D721Med (cell line): ENCODE measurements around the gene MTMR8.
"Not testable (repeated sequence)": the region's sequence is repeated elsewhere in the genome, so short reads cannot be mapped to it uniquely, and the experiment has no call there.

Experiments used
- DNase-seq: peaks from one replicate; pipeline ENCODE4 v3.0.0; 2011; ENCODE audit warnings: low spot score; ENCODE audit not compliant: insufficient read length
- FAIRE-seq: peaks from 2 replicates; lab custom pipeline; 2011; peaks lifted over from hg19 to GRCh38; lab: Jason Lieb, UNC
- TF ChIP-seq, protein P1 (sequence below): IDR thresholded peaks from 2 replicates; pipeline ENCODE4 v1.5.1; 2012; ENCODE audit warnings: mild to moderate bottlenecking, control low read depth; ENCODE audit not compliant: insufficient read depth; ENCODE audit errors: missing control alignments

MTMR8 gene

GRCh38 chrX:64394874-64395567, at the start of gene MTMR8:
TSS of gene MTMR8 (minus strand) at chrX:64395452. CDS start at chrX:64395363, 89 bp downstream.
- DNase-seq: peak; percentile 19
- TF ChIP-seq, protein P1, sequence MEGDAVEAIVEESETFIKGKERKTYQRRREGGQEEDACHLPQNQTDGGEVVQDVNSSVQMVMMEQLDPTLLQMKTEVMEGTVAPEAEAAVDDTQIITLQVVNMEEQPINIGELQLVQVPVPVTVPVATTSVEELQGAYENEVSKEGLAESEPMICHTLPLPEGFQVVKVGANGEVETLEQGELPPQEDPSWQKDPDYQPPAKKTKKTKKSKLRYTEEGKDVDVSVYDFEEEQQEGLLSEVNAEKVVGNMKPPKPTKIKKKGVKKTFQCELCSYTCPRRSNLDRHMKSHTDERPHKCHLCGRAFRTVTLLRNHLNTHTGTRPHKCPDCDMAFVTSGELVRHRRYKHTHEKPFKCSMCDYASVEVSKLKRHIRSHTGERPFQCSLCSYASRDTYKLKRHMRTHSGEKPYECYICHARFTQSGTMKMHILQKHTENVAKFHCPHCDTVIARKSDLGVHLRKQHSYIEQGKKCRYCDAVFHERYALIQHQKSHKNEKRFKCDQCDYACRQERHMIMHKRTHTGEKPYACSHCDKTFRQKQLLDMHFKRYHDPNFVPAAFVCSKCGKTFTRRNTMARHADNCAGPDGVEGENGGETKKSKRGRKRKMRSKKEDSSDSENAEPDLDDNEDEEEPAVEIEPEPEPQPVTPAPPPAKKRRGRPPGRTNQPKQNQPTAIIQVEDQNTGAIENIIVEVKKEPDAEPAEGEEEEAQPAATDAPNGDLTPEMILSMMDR: no peak
- no peak for FAIRE-seq

- FAIRE-seq (no peak), DNase-seq (no peak)
- TF ChIP-seq, protein P1: no peak
Observed at GRCh38 chrX:64439551-64439950, 44.3 kb upstream of the MTMR8 start.

DNA sequence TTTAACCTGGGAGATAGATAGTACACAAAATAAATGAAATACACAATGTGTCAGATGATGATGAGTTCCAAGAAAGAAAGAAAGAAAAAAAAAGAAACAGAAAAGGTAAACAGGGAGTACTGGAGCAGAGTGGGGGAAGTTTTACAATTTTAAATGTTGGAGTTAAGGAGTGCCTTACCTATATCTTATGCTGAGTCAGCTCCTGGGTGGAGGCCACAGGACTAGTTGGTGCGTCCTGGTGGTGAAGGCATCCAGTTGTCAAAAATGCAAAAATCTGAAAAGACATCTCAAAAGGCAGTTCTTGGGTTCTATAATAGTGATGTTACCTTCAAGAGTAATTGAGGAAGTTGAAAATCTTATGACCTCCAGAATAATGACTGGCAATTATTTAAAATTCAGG, 42.4 kb upstream of the MTMR8 start:
- TF ChIP-seq, protein P1: no peak
- no peak for FAIRE-seq
- DNase-seq: no peak

GRCh38 chrX:64437218-64437617, 42.0 kb upstream of the MTMR8 start:
- FAIRE-seq (no peak), DNase-seq (no peak)
- TF ChIP-seq, protein P1: no peak

DNA sequence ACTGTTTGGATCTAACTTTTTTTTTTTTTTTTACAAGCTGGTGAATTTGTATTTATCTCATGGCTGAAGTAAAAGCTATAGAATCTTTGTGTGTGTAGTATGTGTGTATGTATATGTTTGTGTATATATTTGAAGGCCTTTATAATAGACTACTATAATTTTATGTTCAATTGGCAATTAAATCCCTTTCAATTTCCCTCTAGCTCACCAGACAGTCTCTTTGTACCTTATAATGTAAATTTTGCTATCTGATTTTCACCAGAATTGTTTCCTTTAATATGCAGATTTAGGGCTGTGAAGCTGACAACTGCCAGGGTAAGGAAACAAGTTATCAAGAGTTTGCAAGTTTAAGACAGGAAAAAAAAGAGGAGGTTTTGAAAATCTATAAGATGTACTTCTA, 33.1 kb upstream of the MTMR8 start:
- DNase-seq (no peak), FAIRE-seq (no peak)
- TF ChIP-seq, protein P1: no peak

DNA sequence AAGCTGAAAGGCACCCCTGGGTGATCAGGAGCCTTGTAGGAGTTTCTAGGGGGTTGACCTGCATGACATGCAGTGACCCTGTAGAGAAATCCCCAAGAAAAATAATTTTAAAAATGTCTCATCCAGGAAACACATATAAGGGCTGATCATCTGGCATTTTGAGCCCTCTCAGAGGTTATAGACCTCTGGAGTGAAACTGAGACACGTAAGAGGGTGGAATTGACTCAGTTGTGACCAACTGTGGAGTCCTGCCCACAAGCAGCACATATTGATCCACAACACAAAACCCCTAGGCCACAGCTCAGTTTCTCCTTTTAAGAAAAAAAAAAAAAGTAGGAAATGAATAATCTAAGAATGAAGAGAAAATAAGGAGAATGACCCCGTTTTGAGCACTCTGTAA, 32.5 kb upstream of the MTMR8 start:
- no peak for DNase-seq
- no peak for FAIRE-seq
- TF ChIP-seq, protein P1: no peak

DNA sequence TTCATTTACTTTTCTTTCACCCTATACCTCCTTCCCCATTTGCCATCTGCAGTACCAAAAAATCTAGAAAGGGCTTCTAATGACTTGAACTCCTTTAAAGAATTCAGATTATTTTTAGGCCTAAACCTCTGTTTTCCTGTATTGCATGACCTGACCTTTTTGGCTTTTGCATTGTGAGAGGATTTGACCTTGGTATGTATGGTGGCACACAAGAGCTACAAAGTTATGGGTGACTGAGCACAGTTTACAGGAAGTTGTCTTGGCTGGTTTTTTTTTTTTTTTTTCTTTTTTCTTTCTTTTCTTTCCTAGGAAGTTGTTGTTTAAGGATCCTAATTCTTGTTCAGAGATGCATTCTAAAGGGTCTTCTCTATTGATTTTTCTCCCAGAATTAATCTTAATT, 32.0 kb upstream of the MTMR8 start:
- DNase-seq (no peak), FAIRE-seq (no peak)
- TF ChIP-seq, protein P1: no peak

GRCh38 chrX:64409730-64410129, 14.5 kb upstream of the MTMR8 start:
- DNase-seq, FAIRE-seq: not testable (repeated sequence)
